Upper lobe of left lung (tissue), 6 donors: ENCODE measurements around the gene ZIC4. TPM values are rescaled to one million over a fixed set of nuclear protein-coding genes. Genes with fewer than 3 reads are reported as not detected.

Source experiments
- ATAC-seq, 2 donors: fragments of 200-7000 bp; cut with Tn5 transposase; one replicate each; pipeline ENCODE4 v1.9.1; 2022; ENCODE audit warnings: mild to moderate bottlenecking in 2 of 2, moderate library complexity in 2 of 2; ENCODE audit not compliant: low FRiP score in 2 of 2
- DNase-seq, 2 donors: peaks; one replicate each; pipeline ENCODE4 v3.0.0-alpha.2; 2019 to 2020
- H3K27ac ChIP-seq, 4 donors: fragments of 200-600 bp; sonication (generic); one replicate each; pipeline ENCODE4 v1.5.1; 2016 to 2019
- H3K27me3 ChIP-seq, 4 donors: fragments of 200-600 bp; sonication (generic); one replicate each; pipeline ENCODE4 v1.5.1; 2017 to 2019
- H3K36me3 ChIP-seq, 4 donors: fragments of 200-600 bp; sonication (generic); one replicate each; pipeline ENCODE4 v1.5.1; 2016 to 2019
- H3K4me1 ChIP-seq, 4 donors: fragments of 200-600 bp; sonication (generic); one replicate each; pipeline ENCODE4 v1.5.1; 2018 to 2019
- H3K4me3 ChIP-seq, 4 donors: fragments of 200-600 bp; sonication (generic); one replicate each; pipeline ENCODE4 v1.5.1; 2017 to 2019; ENCODE audit warnings: mild to moderate bottlenecking in 2 of 4, moderate library complexity in 1 of 4
- H3K9me3 ChIP-seq, 4 donors: fragments of 200-600 bp; sonication (generic); one replicate each; pipeline ENCODE4 v1.5.1; 2018 to 2019
- EP300 ChIP-seq, 4 donors: sonication (generic); formaldehyde crosslinking; IDR thresholded peaks; one replicate each; pipeline ENCODE4 v1.5.1; 2017; ENCODE audit warnings: antibody characterized with exemption in 4 of 4, control low read depth in 2 of 4
- POLR2A ChIP-seq, 4 donors: fragments of 450-650 bp; IDR thresholded peaks; one replicate each; pipeline ENCODE4 v1.5.1; 2016 to 2017; ENCODE audit warnings: antibody characterized with exemption in 4 of 4, mild to moderate bottlenecking in 2 of 4
- POLR2AphosphoS5 ChIP-seq, 2 donors: sonication (generic); formaldehyde crosslinking; IDR thresholded peaks; one replicate each; pipeline ENCODE4 v1.5.1; 2017; ENCODE audit warnings: antibody characterized with exemption in 2 of 2
- WGBS, 2 donors: methylation state at CpG; one replicate each; pipeline ENCODE4 v1.1.5; 2017 to 2018; 5-methylcytosine and 5-hydroxymethylcytosine counted together
- total RNA-seq, 6 donors: library from RNA; depleted of rRNA in 4 of 6; stranded (reverse); fragments of >200 nt in 4 of 6; gene quantifications; one replicate each; pipeline versions ENCODE4 v1.1.0 to v1.2.1, GENCODE V29; 2016 to 2021
- TF ChIP-seq, protein P1 (sequence below), 6 experiments: fragments of 450-650 bp in 4 of 6; fragments of 200-600 bp in 2 of 6; sonication (generic) in 2 of 6; IDR thresholded peaks; one replicate each; pipeline ENCODE4 v1.5.1; 2016 to 2019; ENCODE audit warnings: antibody characterized with exemption in 6 of 6
- donor health status: DM: no; HTN: no; CAD: no; lungs with moderate emphysema.
- donor health status: DM: no; HTN: yes; CAD: no; lungs with severe emphysema.

ZIC4 gene
- total RNA-seq, 6 donors from 2014 or later: not detected

DNA sequence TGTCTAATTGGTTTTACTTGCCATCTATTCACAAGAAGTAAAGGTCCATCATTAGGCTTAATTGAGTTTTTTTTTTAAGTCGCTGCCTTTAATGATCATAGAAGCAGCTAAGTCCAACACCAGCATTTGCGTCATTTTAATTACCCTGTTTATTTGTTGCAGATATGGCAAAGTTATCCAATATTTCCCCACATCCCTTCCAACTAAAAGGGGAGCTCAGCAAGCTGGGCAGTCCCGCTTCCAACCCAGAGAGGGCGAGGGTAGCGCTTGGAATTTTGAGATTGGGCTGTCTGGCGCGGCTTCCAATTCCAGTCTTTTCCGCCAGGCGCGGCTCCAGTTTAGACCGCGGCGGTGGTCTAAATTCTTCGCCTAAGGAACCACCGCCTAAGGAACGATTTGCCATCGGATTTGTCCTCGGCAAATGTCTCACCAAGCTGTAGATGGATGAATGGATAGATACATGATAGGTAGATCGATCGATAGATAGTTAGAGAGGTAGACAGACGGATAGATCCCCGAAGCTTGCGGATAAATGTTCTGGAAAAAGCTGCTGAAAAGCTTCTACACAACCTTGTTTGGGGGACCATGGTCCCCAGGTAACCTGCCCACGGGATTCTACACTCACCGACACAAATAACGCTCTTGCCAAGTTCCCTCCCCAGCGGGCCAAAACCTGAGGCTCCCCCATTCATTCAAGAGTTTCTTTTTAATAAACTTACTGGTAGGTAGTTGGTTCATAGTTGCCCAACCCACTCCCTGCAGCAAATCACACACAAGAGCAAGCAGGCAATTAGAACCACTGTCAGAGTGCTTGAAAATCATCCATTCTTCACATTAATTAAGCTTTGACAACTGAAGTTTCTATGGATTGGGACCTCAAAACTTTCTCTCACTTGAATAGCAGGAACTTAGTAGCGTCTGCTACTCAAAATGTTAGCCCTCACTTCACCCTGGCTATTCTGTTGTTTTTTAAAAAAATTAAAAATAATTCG lies 49.1 kb downstream of the ZIC4 start:
- peaks cover 0 to 4% (median 0%) of the 10 kb centered on the region in 4 donors for H3K9me3 ChIP-seq
- no peak overlapping the region for H3K27ac ChIP-seq
- no peaks in the 10 kb centered on the region for H3K36me3 ChIP-seq
- H3K4me3 ChIP-seq: no peak overlapping the region
- TF ChIP-seq, protein P1, sequence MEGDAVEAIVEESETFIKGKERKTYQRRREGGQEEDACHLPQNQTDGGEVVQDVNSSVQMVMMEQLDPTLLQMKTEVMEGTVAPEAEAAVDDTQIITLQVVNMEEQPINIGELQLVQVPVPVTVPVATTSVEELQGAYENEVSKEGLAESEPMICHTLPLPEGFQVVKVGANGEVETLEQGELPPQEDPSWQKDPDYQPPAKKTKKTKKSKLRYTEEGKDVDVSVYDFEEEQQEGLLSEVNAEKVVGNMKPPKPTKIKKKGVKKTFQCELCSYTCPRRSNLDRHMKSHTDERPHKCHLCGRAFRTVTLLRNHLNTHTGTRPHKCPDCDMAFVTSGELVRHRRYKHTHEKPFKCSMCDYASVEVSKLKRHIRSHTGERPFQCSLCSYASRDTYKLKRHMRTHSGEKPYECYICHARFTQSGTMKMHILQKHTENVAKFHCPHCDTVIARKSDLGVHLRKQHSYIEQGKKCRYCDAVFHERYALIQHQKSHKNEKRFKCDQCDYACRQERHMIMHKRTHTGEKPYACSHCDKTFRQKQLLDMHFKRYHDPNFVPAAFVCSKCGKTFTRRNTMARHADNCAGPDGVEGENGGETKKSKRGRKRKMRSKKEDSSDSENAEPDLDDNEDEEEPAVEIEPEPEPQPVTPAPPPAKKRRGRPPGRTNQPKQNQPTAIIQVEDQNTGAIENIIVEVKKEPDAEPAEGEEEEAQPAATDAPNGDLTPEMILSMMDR (IDR thresholded peaks at IDR 0.05): peak in 1 of 6 experiments; percentile 7
- no peak for TF ChIP-seq POLR2AphosphoS5 (IDR thresholded peaks at IDR 0.05)
- H3K27me3 ChIP-seq: peaks cover 0 to 48% (median 17%) of the 10 kb centered on the region in 4 donors
- DNase-seq (no peak), ATAC-seq (no peak)
- WGBS, 2 donors: 12% methylated on average over 29 of the region's 29 CpGs
- H3K4me1 ChIP-seq: no peaks in the 10 kb centered on the region

DNA sequence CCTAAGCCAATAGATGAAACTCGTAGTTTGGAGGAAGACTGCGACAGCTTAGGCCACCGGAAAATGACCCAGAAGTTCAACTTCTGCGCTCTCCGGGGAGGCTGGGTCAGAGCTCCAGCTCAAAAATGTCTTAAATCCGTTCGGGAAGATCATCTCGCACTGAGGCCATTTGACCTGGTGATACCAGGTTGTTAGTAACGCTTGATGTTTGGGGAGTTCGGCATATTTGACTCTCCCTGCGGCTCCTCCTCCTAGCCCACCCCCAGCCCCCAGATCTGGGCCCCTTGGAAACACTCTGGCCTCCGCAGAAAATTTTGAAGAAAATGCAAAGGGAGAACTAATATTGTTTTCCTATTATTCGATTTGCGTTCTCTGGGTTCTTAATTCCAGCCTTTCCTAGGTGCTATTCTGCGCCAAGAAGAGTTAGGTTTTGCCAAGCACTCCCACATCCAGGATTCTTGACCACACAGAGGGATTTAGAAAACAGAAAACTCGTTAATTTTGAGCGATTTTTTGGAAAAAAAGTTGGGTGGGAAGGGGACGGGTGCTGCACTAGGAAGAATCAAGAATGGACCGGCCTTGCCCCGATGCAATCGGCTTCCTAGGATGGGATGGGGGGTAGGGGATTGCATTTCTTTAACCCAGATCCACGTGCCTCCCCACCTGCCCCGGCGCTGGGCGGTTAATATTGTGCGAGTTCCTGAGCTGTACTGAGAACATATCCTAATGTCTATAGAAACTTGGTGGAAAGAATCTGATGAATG lies 50.0 kb downstream of the ZIC4 start:
- WGBS, 2 donors: 5 to 8% methylated on average over 26 of the region's 26 CpGs
- TF ChIP-seq POLR2A (IDR thresholded peaks at IDR 0.05) (no peak), EP300 (IDR thresholded peaks at IDR 0.05) (no peak), POLR2AphosphoS5 (IDR thresholded peaks at IDR 0.05) (no peak)
- TF ChIP-seq, protein P1 (IDR thresholded peaks at IDR 0.05): no peak
- DNase-seq: no peak

DNA sequence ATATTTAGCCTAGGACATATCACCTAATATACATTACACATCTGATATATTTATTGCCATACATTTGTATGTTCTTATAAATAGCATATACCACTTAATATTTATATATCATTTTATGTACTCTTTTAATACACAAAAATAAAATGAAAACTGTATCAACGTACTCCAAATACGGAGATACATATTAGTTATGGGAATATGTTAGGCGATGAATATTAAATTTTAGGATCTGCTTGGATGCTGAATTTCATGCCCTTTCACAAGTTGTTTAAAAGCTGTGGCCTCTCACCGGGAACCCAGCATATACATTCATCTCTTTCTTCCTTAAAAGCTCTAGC lies 50.6 kb downstream of the ZIC4 start:
- Histone ChIP-seq H3K4me3 (no peak overlapping the region), H3K27me3 (peaks cover 0 to 41% (median 16%) of the 10 kb centered on the region in 4 donors), H3K36me3 (no peaks in the 10 kb centered on the region), H3K4me1 (no peaks in the 10 kb centered on the region), H3K27ac (no peak overlapping the region), H3K9me3 (peaks cover 0 to 4% (median 0%) of the 10 kb centered on the region in 4 donors)
- TF ChIP-seq POLR2AphosphoS5 (IDR thresholded peaks at IDR 0.05): no peak
- ATAC-seq (no peak), DNase-seq (no peak)
- 5 to 20% methylated on average over 4 of the region's 4 CpGs for WGBS, 2 donors

More for the DNA sequence above, 50.0 kb downstream of the ZIC4 start:
- peaks cover 0 to 45% (median 16%) of the 10 kb centered on the region in 4 donors for H3K27me3 ChIP-seq
- peaks cover 0 to 4% (median 0%) of the 10 kb centered on the region in 4 donors for H3K9me3 ChIP-seq
- no peaks in the 10 kb centered on the region for H3K4me1 ChIP-seq
- ATAC-seq: no peak
- H3K36me3 ChIP-seq: no peaks in the 10 kb centered on the region
- no peak overlapping the region for H3K27ac ChIP-seq
- no peak overlapping the region for H3K4me3 ChIP-seq

DNA sequence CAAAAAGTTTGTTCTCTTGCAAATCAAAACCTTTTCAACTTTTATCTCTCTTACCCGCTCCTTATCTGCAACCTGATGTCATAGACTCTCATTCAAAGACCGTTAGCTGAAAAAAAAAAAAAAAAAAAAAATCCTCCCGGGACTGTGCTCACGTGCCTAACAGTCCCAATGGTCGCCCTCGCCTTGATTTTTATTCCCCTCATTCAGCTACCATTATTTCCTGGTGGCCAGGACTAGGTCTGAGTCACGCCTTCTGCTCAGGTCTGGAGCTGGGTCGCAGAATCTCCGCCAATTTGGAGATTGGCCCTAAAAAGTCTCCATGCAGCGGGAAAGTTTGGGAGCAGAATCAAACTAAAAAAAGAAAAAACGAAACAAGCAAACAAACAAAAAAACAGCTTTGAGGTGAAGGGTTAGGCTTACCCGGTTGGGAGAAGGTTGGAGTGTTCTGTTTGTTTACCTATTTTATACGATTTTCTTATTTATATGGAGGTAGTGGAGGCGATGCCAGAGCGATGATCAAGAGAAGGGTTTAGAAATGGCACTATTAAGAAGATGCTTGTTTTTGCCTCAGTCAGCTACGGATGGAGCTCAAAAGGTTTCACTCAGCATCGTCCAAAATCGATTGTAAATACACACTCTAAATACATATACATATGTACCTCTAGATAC lies 51.1 kb downstream of the ZIC4 start:
- no peaks in the 10 kb centered on the region for H3K36me3 ChIP-seq
- no peak for DNase-seq
- no peaks in the 10 kb centered on the region for H3K4me1 ChIP-seq
- H3K4me3 ChIP-seq: no peak overlapping the region
- peaks cover 0 to 4% (median 0%) of the 10 kb centered on the region in 4 donors for H3K9me3 ChIP-seq
- H3K27me3 ChIP-seq: peaks cover 0 to 36% (median 14%) of the 10 kb centered on the region in 4 donors
- ATAC-seq: no peak
- TF ChIP-seq, protein P1 (IDR thresholded peaks at IDR 0.05): no peak
- TF ChIP-seq POLR2A (IDR thresholded peaks at IDR 0.05) (no peak), POLR2AphosphoS5 (IDR thresholded peaks at IDR 0.05) (no peak), EP300 (IDR thresholded peaks at IDR 0.05) (no peak)
- WGBS, 2 donors: 9 to 10% methylated on average over 18 of the region's 18 CpGs
- no peak overlapping the region for H3K27ac ChIP-seq

DNA sequence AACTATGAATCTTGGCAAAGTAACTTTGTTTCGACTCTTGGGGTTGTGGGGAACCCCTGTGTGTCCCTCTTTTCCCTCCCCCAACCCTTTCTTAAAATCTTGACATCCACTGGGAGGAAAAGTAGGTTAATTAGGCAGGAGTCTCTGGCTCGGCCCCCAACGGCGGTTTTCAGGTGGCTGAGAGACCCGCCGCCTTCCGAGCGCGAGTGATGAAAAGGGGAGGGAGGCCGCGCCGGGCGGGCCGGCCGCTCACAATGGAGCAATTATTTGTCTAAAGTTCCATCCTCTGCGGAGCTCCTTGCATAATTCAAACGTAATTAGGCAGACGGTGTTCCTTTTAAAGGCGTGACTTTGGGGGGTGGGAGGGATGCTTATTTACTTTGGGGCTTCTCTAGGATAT lies 51.7 kb downstream of the ZIC4 start:
- no peak for ATAC-seq
- peaks cover 0 to 36% (median 14%) of the 10 kb centered on the region in 4 donors for H3K27me3 ChIP-seq
- 10 to 15% methylated on average over 17 to 19 of the region's 19 CpGs for WGBS, 2 donors
- H3K27ac ChIP-seq: no peak overlapping the region
- H3K9me3 ChIP-seq: peaks cover 0 to 4% (median 0%) of the 10 kb centered on the region in 4 donors
- DNase-seq: peak in 1 of 2 donors; percentile 59
- H3K4me1 ChIP-seq: no peaks in the 10 kb centered on the region
- TF ChIP-seq POLR2A (IDR thresholded peaks at IDR 0.05): no peak
- no peaks in the 10 kb centered on the region for H3K36me3 ChIP-seq
- no peak overlapping the region for H3K4me3 ChIP-seq
